ENCODE measurements around the gene MTAP. TPM values are rescaled to one million over a fixed set of nuclear protein-coding genes. Genes with fewer than 3 reads are reported as not detected.

MTAP gene
- polyA plus RNA-seq, 3 donors = 33.7 to 46.5 (median 43.6) TPM

- no peak for DNase-seq
Measured at GRCh38 chr9:21800931-21801682, 1.3 kb upstream of the MTAP start.

- no peak for DNase-seq
Measured at GRCh38 chr9:21801683-21802417, 586 bp upstream of the MTAP start.

GRCh38 chr9:21803649-21804048 is 1.2 kb downstream of the MTAP start:
- DNase-seq = no peak

GRCh38 chr9:21804331-21804730 is 1.9 kb downstream of the MTAP start:
- no peak for DNase-seq

GRCh38 chr9:21804791-21805190 is 2.4 kb downstream of the MTAP start:
- no peak for DNase-seq

GRCh38 chr9:21806644-21807043 is 4.2 kb downstream of the MTAP start:
- DNase-seq = no peak

- no peak for DNase-seq
Measured at GRCh38 chr9:21810388-21810787, 8.0 kb downstream of the MTAP start.

GRCh38 chr9:21810881-21811280 is 8.4 kb downstream of the MTAP start:
- DNase-seq = no peak

GRCh38 chr9:21811914-21812313 is 9.5 kb downstream of the MTAP start:
- no peak for DNase-seq

GRCh38 chr9:21812415-21812814 is 10.0 kb downstream of the MTAP start:
- no peak for DNase-seq

- peak; percentile 30 for DNase-seq
Measured at GRCh38 chr9:21812946-21813568, 10.6 kb downstream of the MTAP start.

- peak; percentile 65 for DNase-seq
Measured at GRCh38 chr9:21813575-21814473, 11.4 kb downstream of the MTAP start.

- no peak for DNase-seq
Measured at GRCh38 chr9:21815643-21816042, 13.2 kb downstream of the MTAP start.

- no peak for DNase-seq
Measured at GRCh38 chr9:21817176-21817575, 14.7 kb downstream of the MTAP start.

- DNase-seq = no peak
Measured at GRCh38 chr9:21825637-21826036, 23.2 kb downstream of the MTAP start.

- DNase-seq = no peak
Measured at GRCh38 chr9:21828853-21829410, 26.5 kb downstream of the MTAP start.

GRCh38 chr9:21830589-21830988 is 28.2 kb downstream of the MTAP start:
- no peak for DNase-seq

GRCh38 chr9:21831841-21832509 is 29.5 kb downstream of the MTAP start:
- DNase-seq = no peak

GRCh38 chr9:21833090-21833801 is 30.8 kb downstream of the MTAP start:
- no peak for DNase-seq

- DNase-seq = no peak
Measured at GRCh38 chr9:21835121-21835520, 32.7 kb downstream of the MTAP start.

All from renal pelvis (tissue), 4 donors.